Motor neuron (in vitro differentiated cells): ENCODE results near the gene SCEL. TPM values are rescaled to one million over a fixed set of nuclear protein-coding genes. Genes with fewer than 3 reads are reported as not detected.

ENCODE experiments used
- ATAC-seq, 8 experiments: fragments of 200-7000 bp; cut with Tn5 transposase; replicated peaks in 6 of 8; 2 replicates each; pipeline ENCODE4 v1.8.0; 2021; ENCODE audit warnings: mild to moderate bottlenecking in 8 of 8, moderate library complexity in 8 of 8
- H3K27ac ChIP-seq, 2 donors: fragments of 250-450 bp; sonication (Bioruptor Pico); 2 replicates each; pipeline ENCODE4 v1.9.0; 2021; ENCODE audit warnings: antibody characterized with exemption in 2 of 2, mild to moderate bottlenecking in 2 of 2, moderate library complexity in 1 of 2
- H3K4me1 ChIP-seq, 2 donors: fragments of 250-450 bp; sonication (Bioruptor Pico); replicated peaks in 1 of 2; 2 replicates each; pipeline ENCODE4 v1.6.1; 2021; ENCODE audit warnings: antibody characterized with exemption in 2 of 2, mild to moderate bottlenecking in 2 of 2, moderate library complexity in 1 of 2
- H3K4me3 ChIP-seq, 5 donors: fragments of 250-450 bp; sonication (Bioruptor Pico); 2 replicates each; pipeline ENCODE4 v1.9.0; 2021; ENCODE audit warnings: antibody characterized with exemption in 5 of 5, mild to moderate bottlenecking in 5 of 5, moderate library complexity in 4 of 5
- WGBS, 10 experiments: fragments of 450-650 bp; shearing (Covaris generic); methylation state at CpG; one replicate each; pipeline ENCODE4 v1.0.0; 2022; 5-methylcytosine and 5-hydroxymethylcytosine counted together
- in situ Hi-C, 9 experiments: fragments of 400-800 bp; cut with MboI; loops; one replicate each; pipeline ENCODE4 v1.15.0; 2021; ENCODE audit warnings: low sequenced_read_pairs in 9 of 9, low pct_unique_long_range_greater_than_20kb in 2 of 9; ENCODE audit not compliant: unreplicated experiment in 9 of 9
- total RNA-seq, 8 experiments: library from RNA; unstranded; fragments of 300-600 nt; gene quantifications; 2 replicates each; pipeline versions ENCODE4 v1.2.3 to v1.2.4, GENCODE V29; 2022

Gene SCEL
- total RNA-seq, 8 experiments from 2014 or later: 0.14 to 0.43 (median 0.21) TPM; not detected in 2

- no peak for ATAC-seq
- in situ Hi-C loops: no loop called here
- no peak overlapping the region for H3K4me3 ChIP-seq
- WGBS, 10 experiments: 0 to 100% (median 77%) methylated on average over 1 to 3 of the region's 3 CpGs; no CpG with 5 or more reads in 4 of the 10 experiments
- H3K27ac ChIP-seq: no peak overlapping the region
- H3K4me1 ChIP-seq: peaks cover 4 to 8% of the 10 kb centered on the region in 2 donors
Measured at GRCh38 chr13:77523834-77524728, 11.4 kb upstream of the SCEL start.

- no peak overlapping the region for H3K27ac ChIP-seq
- ATAC-seq: peak in 1 of 8 experiments; percentile 97
- WGBS, 10 experiments: 0 to 100% (median 76%) methylated on average over 1 to 3 of the region's 3 CpGs; no CpG with 5 or more reads in 1 of the 10 experiments
- no peak overlapping the region for H3K4me3 ChIP-seq
- in situ Hi-C loops: no loop called here
- peaks cover 0 to 3% of the 10 kb centered on the region in 2 donors for H3K4me1 ChIP-seq
Measured at GRCh38 chr13:77528414-77528813, 7.1 kb upstream of the SCEL start.

DNA sequence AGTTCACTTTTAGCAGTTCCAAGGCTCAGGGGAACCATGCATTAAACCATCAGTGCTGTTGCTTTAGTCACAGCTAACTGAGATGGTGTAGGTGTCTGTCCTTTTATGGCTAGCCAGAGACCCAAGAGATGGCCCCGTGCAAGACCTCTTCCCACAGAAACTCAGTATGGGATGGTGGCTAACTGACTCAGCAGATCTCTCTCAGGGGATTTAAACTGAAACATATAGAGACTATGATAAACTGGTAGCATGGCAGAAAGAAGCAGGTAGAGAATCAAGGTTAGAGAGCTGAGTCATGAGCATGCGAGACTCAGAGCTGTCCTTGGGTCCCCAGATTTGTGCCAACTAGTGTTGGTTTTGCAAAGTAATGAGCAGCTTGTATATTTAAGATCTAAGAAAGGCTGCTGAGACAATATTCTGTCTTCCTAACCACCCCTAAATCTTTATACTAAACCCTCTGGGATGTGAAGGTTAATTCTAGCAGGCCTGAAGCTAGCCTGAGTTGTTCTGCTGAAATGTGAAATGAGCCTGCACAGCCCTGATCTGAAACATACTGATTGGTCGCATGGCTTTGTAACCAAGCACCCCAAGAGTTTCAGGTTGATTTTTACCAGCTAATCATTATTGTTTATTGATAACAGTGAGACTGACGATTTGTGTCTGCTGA, 6.5 kb upstream of the SCEL start:
- H3K27ac ChIP-seq: no peak overlapping the region
- WGBS, 10 experiments: 31 to 83% (median 68%) methylated on average over 1 to 3 of the region's 4 CpGs
- H3K4me3 ChIP-seq: no peak overlapping the region
- H3K4me1 ChIP-seq: peaks cover 0 to 3% of the 10 kb centered on the region in 2 donors
- peak in 3 of 8 experiments; percentile 21 to 81 (median 59) for ATAC-seq
- in situ Hi-C loops: no loop called here

GRCh38 chr13:77529501-77529840, 6.0 kb upstream of the SCEL start:
- peaks cover 0 to 3% of the 10 kb centered on the region in 2 donors for H3K4me1 ChIP-seq
- H3K27ac ChIP-seq: no peak overlapping the region
- H3K4me3 ChIP-seq: no peak overlapping the region
- in situ Hi-C loops: no loop called here
- WGBS, 10 experiments: 25 to 100% (median 79%) methylated on average over 1 to 4 of the region's 4 CpGs; no CpG with 5 or more reads in 1 of the 10 experiments
- no peak for ATAC-seq

DNA sequence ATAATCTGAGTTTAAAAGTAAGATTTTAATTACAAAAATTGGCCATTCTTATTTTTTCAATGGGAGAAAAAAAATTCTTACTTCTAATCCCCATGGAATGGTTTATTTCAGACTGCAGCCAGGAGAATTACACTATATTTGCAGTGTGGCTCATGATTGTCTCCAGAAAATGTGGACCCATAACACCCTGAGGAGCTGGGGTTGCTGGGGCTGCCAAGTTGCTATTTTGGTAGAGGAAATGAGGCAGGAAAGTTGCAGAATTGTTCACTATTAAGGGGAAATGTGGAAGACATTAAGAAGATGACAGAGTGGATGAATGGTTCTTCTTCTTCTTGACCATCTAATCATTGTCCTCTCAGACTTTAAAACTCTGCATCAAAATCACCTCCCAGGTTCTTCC, 4.6 kb upstream of the SCEL start:
- no peak overlapping the region for H3K27ac ChIP-seq
- peaks cover 0 to 3% of the 10 kb centered on the region in 2 donors for H3K4me1 ChIP-seq
- in situ Hi-C loops: no loop called here
- no peak overlapping the region for H3K4me3 ChIP-seq
- ATAC-seq: no peak

DNA sequence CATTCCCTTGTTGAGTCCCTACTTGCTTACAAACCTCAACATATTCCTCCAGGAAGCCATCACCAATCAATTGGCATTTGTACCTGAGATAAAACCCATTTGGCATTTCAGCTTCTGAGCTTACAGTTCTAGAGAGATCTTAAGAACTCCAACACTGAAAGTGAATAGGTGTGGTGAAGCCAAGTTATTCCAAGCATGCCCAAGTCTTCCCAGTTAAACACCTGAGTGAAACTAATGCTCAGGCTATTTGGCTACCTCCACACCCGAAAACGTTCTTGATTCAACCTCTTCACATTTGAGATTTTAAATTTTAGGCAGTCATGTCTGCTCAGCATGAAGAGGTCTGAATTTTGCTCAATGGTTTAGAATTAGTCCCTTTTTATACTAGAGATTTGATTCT, 2.5 kb upstream of the SCEL start:
- ATAC-seq: no peak

DNA sequence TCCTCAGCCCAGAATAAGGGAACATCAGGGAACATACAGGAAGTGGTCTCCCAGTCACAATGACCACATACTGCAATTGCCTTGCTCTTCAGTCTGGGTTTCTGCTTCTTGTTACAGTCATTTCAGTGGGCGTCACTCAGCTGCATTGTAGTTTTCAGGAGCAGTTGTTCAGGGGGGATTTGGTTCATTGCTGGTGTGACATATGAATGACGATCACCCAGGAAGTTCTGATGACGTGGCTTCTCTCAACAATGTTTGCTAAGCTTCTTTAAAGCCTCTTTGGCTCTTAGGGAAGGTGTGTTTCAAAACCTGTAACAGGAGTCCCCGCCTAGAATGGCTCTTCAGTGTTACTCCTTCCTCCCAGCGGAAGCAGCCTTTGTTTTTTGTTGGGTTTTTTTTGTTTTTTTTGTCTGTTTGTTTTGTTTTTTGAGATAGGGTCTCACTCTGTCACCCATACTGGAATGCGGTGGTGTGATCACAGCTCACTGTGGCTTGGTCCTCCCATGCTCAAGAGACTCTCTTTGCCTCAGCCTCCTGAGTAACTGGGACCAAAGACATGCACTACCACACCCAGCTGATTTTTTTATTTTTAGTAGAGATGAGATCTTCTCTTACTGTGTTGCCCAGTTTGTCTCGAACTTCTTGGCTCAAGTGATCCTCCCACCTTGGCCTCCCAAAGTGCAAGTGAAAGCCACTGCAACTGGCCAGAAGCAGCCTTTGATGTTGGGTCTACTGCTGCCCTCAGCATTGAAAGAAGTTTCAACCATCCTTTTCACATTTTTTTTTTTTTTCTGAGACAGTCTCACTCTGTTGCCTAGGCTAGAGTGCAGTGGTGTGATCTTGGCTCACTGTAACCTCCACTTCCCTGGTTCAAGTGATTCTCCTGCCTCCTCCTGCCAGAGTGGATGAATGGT, 1.4 kb upstream of the SCEL start:
- in situ Hi-C loops: no loop called here
- H3K4me3 ChIP-seq: no peak overlapping the region
- H3K4me1 ChIP-seq: no peaks in the 10 kb centered on the region
- 41 to 92% (median 70%) methylated on average over 1 to 7 of the region's 7 CpGs for WGBS, 10 experiments
- no peak for ATAC-seq
- H3K27ac ChIP-seq: no peak overlapping the region

More for the DNA sequence above, 2.5 kb upstream of the SCEL start:
- Histone ChIP-seq H3K4me1 (peaks cover 0 to 3% of the 10 kb centered on the region in 2 donors), H3K27ac (no peak overlapping the region), H3K4me3 (no peak overlapping the region)
- in situ Hi-C loops: no loop called here
- WGBS, 10 experiments: 50 to 100% (median 77%) methylated on average over 1 to 2 of the region's 2 CpGs; no CpG with 5 or more reads in 4 of the 10 experiments

DNA sequence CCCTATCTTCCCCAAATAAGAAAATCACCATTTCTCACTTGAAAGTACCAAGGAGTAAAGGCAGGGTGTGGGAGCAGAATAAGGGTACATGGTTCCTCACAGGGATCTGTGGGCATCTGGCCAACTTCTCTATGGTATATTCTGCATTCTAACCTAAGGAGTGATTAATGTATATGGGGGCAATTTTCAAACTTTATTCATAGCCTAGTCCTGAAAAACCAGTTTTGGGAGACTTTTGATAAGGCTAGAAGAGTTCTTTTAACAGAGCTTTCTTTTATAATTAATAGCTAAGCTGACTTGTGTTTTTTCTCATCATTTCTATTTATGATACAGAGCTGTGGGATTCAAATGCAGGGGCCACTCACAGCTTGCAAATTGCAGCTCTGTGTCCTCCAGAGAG, 852 bp downstream of the SCEL start:
- Histone ChIP-seq H3K4me3 (no peak overlapping the region), H3K4me1 (no peaks in the 10 kb centered on the region), H3K27ac (no peak overlapping the region)
- ATAC-seq: no peak
- in situ Hi-C loops: no loop called here

- no peak overlapping the region for H3K4me3 ChIP-seq
- H3K4me1 ChIP-seq: no peaks in the 10 kb centered on the region
- ATAC-seq: peak in 1 of 8 experiments; percentile 46
- no peak overlapping the region for H3K27ac ChIP-seq
- WGBS, 10 experiments: 31 to 100% (median 78%) methylated on average over 1 to 7 of the region's 7 CpGs
- in situ Hi-C loops: no loop called here
Measured at GRCh38 chr13:77537289-77537919, 1.9 kb downstream of the SCEL start.

GRCh38 chr13:77543711-77544110, 8.2 kb downstream of the SCEL start:
- in situ Hi-C loops: no loop called here
- ATAC-seq: no peak
- 40 to 98% (median 83%) methylated on average over 1 to 8 of the region's 8 CpGs for WGBS, 10 experiments
- no peak overlapping the region for H3K27ac ChIP-seq
- no peaks in the 10 kb centered on the region for H3K4me1 ChIP-seq
- no peak overlapping the region for H3K4me3 ChIP-seq

- no peaks in the 10 kb centered on the region for H3K4me1 ChIP-seq
- H3K4me3 ChIP-seq: no peak overlapping the region
- ATAC-seq: no peak
- WGBS, 10 experiments: 0 to 86% (median 48%) methylated on average over 1 of the region's 1 CpG
- in situ Hi-C loops: no loop called here
- no peak overlapping the region for H3K27ac ChIP-seq
Measured at GRCh38 chr13:77544355-77544754, 8.8 kb downstream of the SCEL start.

DNA sequence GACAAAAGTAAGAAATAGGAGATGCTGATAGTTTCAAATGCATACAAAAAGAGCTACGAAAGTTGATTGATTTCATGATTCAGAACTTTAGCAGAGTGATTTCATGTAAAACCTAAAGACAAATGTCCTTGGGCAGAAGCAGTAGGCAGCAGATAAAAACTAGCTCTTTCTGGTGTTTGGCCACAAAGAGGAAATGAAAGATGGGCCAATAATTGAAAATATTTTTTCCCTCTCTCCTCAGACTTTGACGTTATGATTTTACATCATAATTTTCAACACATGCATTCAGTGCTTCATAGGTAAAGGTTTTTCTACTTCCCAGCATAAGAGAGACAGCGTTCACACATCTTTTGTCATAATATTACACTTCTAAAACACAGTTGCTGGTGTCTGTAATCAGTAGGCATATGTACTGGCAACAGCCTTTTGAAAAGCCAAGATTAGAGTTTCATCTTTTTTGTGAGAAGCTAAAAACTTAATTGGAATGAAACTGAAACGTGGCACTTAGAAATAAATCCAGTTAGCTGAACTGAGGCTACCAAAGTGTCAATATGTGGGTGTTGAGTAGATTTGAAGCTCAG, 9.3 kb downstream of the SCEL start:
- in situ Hi-C loops: no loop called here
- no peak overlapping the region for H3K4me3 ChIP-seq
- no peak overlapping the region for H3K27ac ChIP-seq
- WGBS, 10 experiments: 0 to 82% (median 62%) methylated on average over 3 to 4 of the region's 4 CpGs; no CpG with 5 or more reads in 2 of the 10 experiments
- no peak for ATAC-seq
- no peaks in the 10 kb centered on the region for H3K4me1 ChIP-seq
